Sciatic nerve (tissue), 2 donors: ENCODE results near the gene MEF2C. TPM values are rescaled to one million over a fixed set of nuclear protein-coding genes. Genes with fewer than 3 reads are reported as not detected.

ENCODE experiments used
- ATAC-seq: fragments of 200-7000 bp; cut with Tn5 transposase; one replicate; pipeline ENCODE4 v1.9.1; 2020; ENCODE audit warnings: mild to moderate bottlenecking, moderate library complexity
- DNase-seq: peaks from one replicate; pipeline ENCODE4 v3.0.0-alpha.2; 2020; ENCODE audit warnings: low spot score
- intact Hi-C: fragments of 100-400 bp; cut with DNase I; formaldehyde crosslinking; loops from one replicate; pipeline ENCODE4 v1.14.2; 2022
- total RNA-seq: library from RNA; stranded (reverse); fragmentation: NEBNext Ultra II Directional; extraction: Animal tissue kit (Norgen Biotek cat#: 25700); gene quantifications from one replicate; pipeline ENCODE4 v1.2.1, GENCODE V29; 2021
- donor health status: DM: no; HTN: no; CAD: no.
- donor health status: DM: no; HTN: no; CAD: no.

Gene MEF2C
- total RNA-seq, 1 donor from 2014 or later, result 97.3 TPM

DNA sequence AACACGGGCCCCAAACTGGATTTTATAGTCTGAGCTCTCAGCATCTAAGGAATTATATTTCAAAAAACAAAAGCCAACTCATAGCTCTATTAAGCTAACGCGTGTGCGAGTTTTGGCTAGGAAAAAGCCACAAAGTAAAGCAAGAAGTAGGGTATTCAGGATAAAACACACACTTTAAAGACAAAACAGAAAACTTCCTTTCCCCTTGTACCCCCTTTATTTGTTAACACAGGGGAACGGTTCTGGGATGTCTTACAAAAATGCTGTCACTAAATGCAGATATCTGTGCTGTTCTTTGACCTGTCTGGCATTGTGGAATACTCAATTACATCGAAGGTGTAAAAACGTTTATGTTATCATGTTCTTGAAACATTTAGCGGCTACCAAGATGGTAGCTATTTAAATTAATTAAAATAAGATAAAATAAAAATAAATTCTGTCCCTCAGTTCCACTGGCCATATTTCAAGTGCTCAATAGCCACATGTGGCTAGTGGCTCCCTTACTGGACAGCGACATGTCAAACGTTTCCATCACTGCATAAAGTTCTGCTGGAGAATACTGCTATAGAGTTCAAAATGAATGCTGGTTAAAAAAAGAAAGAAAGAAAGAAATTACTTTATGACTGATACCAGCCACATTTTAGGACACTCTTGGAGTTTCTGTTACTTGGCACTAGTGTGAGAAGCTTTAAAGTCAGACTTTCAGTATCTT lies 7.2 kb upstream of the MEF2C start:
- no peak for DNase-seq
- ATAC-seq, result no peak
- intact Hi-C loops, result no loop called here

GRCh38 chr5:88889189-88890069 lies 6.4 kb upstream of the MEF2C start:
- DNase-seq, result peak; percentile 72
- ATAC-seq, result peak; percentile 85
- intact Hi-C loops, result no loop called here

- no peak for ATAC-seq
- DNase-seq, result no peak
- intact Hi-C loops, result no loop called here
Measured at GRCh38 chr5:88888848-88889188, 5.8 kb upstream of the MEF2C start.

DNA sequence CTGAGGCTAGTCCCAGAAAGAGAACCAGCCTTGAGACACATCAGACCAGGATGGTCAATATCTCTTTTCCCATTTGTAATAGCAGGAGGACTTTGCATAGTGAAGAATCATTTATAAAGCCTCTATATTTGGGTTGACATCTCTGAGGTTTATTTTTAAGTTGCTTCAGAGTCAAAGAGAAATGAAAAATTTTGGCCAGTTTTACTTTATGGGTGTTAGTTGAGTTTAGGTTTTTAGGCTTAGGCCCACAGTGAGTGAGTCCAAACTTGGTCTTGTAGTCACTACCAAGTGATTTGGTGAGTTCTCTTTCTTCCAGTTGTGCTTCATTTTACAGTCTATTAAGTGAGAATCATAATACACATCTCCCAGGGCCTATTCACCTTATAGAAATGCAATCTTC lies 5.3 kb upstream of the MEF2C start:
- intact Hi-C loops, result no loop called here
- DNase-seq, result no peak
- ATAC-seq, result no peak

GRCh38 chr5:88887342-88887741 lies 4.4 kb upstream of the MEF2C start:
- intact Hi-C loops, result no loop called here
- ATAC-seq (no peak), DNase-seq (no peak)

- DNase-seq, result no peak
- intact Hi-C loops, result no loop called here
- no peak for ATAC-seq
Measured at GRCh38 chr5:88886746-88887341, 3.9 kb upstream of the MEF2C start.

GRCh38 chr5:88886252-88886651 lies 3.3 kb upstream of the MEF2C start:
- no peak for DNase-seq
- ATAC-seq, result no peak
- intact Hi-C loops, result no loop called here

DNA sequence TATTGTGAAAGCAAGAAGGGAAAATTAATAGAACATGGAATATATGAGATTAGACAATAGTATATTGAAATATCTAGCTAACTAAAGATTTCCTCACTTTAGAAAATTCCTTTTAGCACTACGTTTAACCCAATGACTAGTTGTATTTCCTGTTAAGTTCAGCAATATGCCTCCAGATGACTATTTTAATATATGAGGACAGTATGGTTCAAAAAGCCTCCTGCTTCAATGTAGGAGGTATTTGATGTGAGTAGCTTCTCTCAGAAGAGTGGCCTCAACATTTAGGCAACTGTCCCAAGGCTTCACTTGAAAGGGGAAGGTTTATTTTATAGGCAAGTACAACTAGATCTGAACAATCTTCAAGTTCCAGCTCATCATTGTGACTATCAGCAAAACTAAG lies 2.0 kb upstream of the MEF2C start:
- DNase-seq (no peak), ATAC-seq (no peak)
- intact Hi-C loops, result no loop called here

DNA sequence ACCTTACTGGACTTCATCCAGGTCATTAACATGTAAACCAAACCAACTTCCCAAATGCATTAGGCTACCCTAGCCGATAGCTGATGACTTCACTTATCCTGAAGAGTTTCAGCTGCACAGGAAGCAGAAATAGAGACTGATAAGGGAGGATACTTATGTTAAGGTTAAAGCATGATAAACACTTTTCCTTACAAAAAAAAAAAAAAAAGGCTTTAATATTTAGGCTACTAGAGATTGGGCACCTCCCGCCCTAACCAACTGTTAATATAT lies 1.6 kb upstream of the MEF2C start:
- ATAC-seq (no peak), DNase-seq (no peak)
- intact Hi-C loops, result no loop called here

DNA sequence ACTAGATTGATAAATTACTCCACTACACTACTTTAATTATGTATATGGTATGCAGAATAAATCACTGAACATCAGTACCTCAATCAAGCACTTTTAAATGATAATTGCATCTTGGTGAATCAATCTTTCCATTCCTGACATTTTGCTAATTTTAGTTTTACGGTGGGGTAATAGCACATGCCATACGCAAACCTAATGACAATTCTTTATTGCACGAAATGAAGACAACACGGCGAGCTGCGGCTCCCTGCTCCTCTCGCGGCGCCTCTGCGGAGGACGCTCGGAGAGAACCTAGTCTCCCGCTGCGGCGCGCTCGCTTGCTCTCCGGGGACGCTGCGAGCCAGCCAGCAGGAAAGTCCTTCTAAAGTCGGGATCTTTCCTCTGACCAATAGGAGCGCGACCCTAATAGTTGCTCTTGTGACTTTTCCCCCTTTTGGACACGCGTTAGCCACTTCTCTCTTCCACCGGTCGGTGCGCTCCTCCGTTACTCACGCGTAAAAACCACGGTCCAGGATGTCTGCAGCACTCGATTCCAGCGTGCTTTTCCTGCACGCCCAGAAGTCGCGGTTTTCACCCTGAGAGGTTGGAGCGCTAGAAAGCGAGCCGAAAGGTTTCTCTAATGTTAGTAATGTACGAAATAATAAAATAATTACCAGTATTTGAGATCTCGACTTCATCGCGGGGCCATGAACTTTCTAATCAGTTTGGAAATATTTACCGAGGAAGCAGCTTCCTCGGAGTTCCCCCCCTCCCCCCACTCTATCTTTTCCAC lies 1.0 kb upstream of the MEF2C start:
- peak; percentile 74 for ATAC-seq
- intact Hi-C loops, result no loop called here

DNA sequence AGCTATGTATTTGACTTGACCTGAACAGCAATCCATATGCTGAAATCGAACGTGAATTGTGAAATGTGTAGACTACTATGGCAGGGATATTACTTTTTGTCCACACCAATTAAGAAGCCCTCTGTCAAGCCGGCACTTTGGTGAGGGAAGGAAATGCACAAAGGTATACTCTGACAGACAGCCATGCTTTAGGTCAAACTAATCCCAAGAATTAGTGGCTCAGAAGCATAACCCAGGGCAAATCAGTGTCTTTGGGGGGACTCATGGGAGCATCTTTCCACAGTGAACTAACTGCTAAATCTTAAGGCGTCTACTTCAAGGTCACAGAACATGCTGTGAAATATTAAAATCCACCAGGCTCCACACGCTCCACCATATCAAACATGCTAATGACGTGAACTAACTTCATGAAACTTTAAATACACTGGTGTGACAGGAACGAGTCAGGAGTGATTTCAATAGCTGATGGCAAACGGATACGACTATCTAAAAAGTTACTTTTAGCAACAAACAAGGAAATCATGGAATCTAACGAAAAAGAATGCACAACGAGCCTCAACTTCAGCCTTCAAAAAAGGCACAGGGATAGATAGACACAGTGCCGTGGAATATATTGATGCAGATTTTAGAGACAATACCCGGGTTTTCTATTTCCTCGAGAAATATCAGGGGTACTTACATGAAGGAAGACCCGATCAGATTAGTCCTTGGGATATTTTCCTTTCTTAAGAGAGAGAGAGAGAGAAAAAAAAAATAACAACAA lies 527 bp downstream of the MEF2C start:
- intact Hi-C loops, result no loop called here
- peak; percentile 3 for ATAC-seq

More for the DNA sequence above, 1.0 kb upstream of the MEF2C start:
- peak; percentile 72 for DNase-seq

GRCh38 chr5:88881571-88881971 lies 1.4 kb downstream of the MEF2C start:
- DNase-seq (no peak), ATAC-seq (no peak)
- intact Hi-C loops, result no loop called here

More for the DNA sequence above, 527 bp downstream of the MEF2C start:
- no peak for DNase-seq

DNA sequence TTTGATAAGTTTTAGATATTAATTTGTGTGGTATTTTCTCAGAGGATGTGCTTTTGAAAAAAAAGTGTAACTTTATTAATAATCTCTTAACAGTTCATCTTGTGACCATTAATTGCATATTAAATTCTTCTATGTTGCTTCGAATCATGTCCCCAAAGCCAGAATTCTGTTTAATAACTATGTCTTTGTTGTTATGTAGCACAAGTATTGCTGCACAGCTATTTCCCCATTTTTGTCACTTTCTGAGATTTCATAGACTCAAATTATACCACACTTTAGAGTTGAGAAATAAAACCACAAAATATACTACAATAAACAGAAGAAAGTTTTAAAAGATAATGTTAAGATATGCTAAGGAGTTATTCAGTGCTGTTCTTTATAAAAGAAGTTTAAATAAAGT lies 2.8 kb downstream of the MEF2C start:
- intact Hi-C loops, result no loop called here
- no peak for DNase-seq
- no peak for ATAC-seq

DNA sequence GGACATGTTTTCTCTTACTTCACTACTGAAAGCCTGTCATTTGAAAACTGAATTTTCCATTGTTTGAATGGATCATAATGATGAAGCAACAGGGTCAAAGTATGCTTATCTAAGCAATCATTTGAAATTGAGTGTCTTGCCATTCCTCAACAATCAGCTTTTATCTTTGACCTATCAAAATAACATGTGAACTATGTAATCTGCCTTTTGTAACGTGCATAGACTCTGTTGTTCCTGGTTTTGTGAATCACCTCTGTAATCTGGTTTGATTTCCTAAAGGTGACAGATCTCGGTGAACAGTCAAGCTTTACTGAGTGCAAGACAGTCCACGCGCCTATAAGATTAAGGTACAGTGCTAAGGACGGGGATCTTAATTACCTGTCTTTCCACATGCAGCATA lies 3.3 kb downstream of the MEF2C start:
- intact Hi-C loops, result no loop called here
- ATAC-seq (no peak), DNase-seq (no peak)

DNA sequence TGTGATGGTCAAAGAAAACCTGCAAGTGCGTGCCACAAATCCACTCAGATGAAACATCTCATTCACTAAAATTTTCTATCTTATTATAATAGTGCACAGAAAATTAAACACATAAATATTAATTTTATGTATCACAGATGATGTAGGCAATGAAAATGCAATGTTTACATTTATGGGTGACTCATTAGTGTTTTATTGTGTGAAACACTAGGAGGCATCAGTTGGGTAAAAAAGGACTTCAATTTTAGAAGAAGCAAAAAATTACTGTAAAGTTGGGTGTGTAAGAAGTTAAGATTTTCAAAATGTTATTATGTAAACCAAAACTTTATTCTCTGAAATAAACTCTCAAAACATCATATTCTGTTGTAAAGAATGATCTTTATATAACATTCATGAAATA lies 4.0 kb downstream of the MEF2C start:
- ATAC-seq, result no peak

GRCh38 chr5:88877826-88878225 lies 5.2 kb downstream of the MEF2C start:
- ATAC-seq (no peak), DNase-seq (no peak)
- intact Hi-C loops, result no loop called here

More for the DNA sequence above, 4.0 kb downstream of the MEF2C start:
- no peak for DNase-seq
- intact Hi-C loops, result no loop called here

- intact Hi-C loops, result no loop called here
- ATAC-seq, result no peak
- DNase-seq, result no peak
Measured at GRCh38 chr5:88876714-88877113, 6.3 kb downstream of the MEF2C start.

GRCh38 chr5:88875341-88876234 lies 7.4 kb downstream of the MEF2C start:
- intact Hi-C loops, result no loop called here
- no peak for ATAC-seq
- no peak for DNase-seq
